ENCODE measurements around the gene PFDN1.
"Not testable (repeated sequence)": the region's sequence is repeated elsewhere in the genome, so short reads cannot be mapped to it uniquely, and the experiment has no call there.

The PFDN1 gene

GRCh38 chr5:140205952-140206351, 96.9 kb downstream of the PFDN1 start:
- DNase-seq = no peak

GRCh38 chr5:140205216-140205615, 97.7 kb downstream of the PFDN1 start:
- DNase-seq = no peak

- no peak for DNase-seq
Measured at GRCh38 chr5:140202610-140203009, 100.3 kb downstream of the PFDN1 start.

- no peak for DNase-seq
Measured at GRCh38 chr5:140202078-140202477, 100.8 kb downstream of the PFDN1 start.

GRCh38 chr5:140198915-140199314, 104.0 kb downstream of the PFDN1 start:
- DNase-seq = not testable (repeated sequence)

- no peak for DNase-seq
Measured at GRCh38 chr5:140197023-140197422, 105.9 kb downstream of the PFDN1 start.

- no peak for DNase-seq
Measured at GRCh38 chr5:140196115-140196814, 106.6 kb downstream of the PFDN1 start.

All from activated naive CD4-positive, alpha-beta T cell treated with anti-CD3 and anti-CD28 coated beads, Interleukin-2, amount 50 U/mL, for 16 hours (primary cell).